GM12864 (cell line): ENCODE data around the gene CEP19.

Experiments
- DNase-seq: peaks from one replicate; pipeline ENCODE4 v3.0.0-alpha.2; 2011; ENCODE audit warnings: low read depth
- H3K4me3 ChIP-seq: 2 replicates; pipeline ENCODE4 v1.5.1; 2011; ENCODE audit warnings: mild to moderate bottlenecking, low read depth, low read length, control low read depth
- TF ChIP-seq, protein P1 (sequence below): IDR thresholded peaks from 2 replicates; pipeline ENCODE4 v1.5.1; 2011; ENCODE audit warnings: low read depth, mild to moderate bottlenecking, moderate library complexity, low read length, control low read depth, inconsistent platforms; ENCODE audit errors: missing control alignments

The CEP19 gene

DNA sequence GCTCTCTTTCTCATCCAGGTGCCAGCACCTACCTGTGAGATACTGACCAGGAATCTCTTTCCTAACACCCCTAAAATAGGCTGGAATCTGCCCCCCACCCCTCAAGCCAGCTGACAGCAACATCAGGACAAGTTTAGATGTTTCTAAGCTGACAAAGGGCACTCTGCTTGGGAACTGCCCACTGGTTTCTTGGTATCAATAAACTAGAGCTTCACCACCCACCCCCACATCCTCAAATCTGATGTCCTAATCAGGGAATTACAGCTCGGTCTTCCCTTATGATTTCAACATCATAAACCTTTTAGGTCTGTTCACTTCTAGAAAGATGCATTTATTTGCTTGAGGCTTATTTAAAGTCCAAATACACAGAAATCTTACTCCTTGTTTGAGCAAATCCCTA, 34.7 kb downstream of the CEP19 start:
- H3K4me3 ChIP-seq = no peak overlapping the region
- no peak for DNase-seq
- TF ChIP-seq, protein P1, sequence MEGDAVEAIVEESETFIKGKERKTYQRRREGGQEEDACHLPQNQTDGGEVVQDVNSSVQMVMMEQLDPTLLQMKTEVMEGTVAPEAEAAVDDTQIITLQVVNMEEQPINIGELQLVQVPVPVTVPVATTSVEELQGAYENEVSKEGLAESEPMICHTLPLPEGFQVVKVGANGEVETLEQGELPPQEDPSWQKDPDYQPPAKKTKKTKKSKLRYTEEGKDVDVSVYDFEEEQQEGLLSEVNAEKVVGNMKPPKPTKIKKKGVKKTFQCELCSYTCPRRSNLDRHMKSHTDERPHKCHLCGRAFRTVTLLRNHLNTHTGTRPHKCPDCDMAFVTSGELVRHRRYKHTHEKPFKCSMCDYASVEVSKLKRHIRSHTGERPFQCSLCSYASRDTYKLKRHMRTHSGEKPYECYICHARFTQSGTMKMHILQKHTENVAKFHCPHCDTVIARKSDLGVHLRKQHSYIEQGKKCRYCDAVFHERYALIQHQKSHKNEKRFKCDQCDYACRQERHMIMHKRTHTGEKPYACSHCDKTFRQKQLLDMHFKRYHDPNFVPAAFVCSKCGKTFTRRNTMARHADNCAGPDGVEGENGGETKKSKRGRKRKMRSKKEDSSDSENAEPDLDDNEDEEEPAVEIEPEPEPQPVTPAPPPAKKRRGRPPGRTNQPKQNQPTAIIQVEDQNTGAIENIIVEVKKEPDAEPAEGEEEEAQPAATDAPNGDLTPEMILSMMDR = no peak

DNA sequence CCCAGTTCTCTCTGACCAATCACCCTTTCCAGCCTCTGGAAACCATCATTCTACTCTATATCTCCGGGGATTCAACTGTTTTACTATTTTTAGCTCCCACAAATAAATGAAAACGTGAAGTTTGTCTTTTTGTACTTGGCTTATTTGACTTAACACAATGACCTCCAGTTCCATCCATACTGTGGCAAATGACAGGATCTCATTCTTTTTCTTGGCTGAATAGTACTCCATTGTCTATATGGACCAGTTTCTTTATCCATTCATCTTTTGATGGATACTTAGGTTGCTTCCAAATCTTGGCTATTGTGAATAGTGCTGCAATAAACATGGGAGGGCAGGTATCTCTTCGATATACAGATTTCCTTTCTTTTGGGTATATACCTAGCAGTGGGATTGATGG, 38.4 kb downstream of the CEP19 start:
- DNase-seq = no peak
- TF ChIP-seq, protein P1 = no peak
- H3K4me3 ChIP-seq = no peak overlapping the region

DNA sequence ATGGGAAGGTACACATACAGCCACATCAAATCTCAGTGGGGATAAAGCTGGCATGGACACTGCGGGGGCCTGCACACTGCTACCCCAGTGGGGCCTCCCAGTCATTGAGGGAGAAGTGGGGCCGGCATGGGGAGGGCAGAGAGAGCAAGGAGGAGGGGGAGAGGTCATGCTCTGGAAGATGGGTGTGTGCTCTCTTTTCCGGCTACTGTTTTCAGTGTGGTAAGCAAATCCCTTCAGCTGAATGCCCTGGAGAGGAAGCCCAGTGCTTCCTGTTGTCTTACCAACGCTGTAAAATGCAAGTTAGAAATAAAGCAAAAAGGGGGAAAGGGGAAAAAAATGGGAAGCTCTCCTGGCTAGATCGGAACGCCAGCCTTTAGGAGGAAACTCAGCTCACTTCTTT, 41.7 kb downstream of the CEP19 start:
- no peak overlapping the region for H3K4me3 ChIP-seq
- DNase-seq = peak; percentile 19
- TF ChIP-seq, protein P1 = no peak

DNA sequence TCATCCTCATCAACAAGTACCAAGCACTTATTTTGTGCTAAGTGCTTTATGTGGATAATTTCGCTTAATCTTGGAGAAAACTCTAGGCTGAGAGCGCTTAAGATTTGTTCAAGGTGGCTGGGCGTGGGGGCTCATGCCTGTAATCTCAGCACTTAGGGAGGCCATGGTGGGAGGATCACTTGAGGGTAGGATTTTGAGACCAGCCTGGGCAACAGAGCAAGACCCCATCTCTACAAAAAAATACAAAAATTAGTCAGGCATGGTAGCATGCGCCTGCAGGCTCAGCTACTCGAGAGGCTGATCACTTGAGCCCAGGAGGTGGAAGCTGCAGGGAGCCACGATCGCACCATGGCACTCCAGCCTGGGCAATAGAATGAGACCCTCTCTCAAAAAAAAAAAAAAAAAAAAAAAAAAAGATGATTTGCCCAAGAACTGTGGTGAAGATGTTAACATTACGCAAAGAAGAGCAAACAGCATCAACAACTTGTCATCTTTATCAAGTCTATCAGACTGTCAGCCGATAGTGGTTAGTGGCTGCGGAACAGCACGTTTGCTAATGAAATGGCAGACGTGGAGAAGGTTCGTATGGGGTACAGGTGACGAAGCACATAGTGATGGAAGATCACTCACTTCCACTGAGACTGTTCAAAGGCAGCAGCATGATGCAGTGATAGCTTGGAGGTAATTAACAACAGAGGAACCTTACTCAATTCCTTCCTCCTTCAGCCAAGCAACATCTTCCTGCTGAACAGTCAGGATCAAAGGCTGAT, 44.8 kb downstream of the CEP19 start:
- no peak for DNase-seq
- TF ChIP-seq, protein P1 = no peak
- no peak overlapping the region for H3K4me3 ChIP-seq

DNA sequence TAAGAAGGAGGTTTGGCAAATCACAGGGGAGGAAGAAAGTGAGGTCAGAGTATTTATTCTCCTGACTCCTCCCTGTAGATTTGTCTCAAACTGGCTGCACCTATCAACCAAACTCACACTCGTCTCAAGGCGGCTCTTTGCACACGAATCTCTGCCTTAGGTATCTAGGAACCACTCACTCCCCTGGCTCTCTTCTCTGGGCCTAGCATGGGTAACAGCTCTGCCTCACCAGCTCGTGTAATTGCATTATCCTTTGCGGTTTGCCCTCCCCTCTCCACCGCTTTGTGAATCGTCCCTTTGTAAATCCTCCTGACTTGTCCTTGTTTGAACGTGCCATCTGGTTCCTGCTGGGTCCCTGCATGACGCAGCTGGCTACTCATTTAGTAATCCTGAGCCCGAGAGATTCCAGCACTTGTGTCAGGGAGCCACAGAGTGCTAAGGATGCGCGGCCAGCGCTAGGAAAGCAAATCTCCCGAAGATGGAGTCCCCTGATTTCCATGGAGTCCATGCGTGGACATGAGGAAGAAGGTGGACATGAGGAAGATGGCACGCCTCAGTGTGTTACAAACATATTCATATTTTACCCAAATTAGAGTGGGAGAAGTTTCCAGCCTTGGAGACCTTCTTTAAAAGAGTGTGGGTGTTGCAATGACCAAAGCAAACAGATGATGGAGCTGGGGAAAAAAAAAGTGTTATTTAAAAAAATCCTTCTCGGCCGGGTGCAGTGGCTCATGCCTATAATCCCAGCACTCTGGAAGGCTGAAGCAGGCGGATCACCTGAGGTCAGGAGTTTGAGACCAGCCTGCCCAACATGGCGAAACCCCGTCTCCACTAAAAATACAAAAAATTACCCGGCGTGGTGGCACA, 45.8 kb downstream of the CEP19 start:
- no peak for DNase-seq
- no peak overlapping the region for H3K4me3 ChIP-seq
- TF ChIP-seq, protein P1 = no peak

DNA sequence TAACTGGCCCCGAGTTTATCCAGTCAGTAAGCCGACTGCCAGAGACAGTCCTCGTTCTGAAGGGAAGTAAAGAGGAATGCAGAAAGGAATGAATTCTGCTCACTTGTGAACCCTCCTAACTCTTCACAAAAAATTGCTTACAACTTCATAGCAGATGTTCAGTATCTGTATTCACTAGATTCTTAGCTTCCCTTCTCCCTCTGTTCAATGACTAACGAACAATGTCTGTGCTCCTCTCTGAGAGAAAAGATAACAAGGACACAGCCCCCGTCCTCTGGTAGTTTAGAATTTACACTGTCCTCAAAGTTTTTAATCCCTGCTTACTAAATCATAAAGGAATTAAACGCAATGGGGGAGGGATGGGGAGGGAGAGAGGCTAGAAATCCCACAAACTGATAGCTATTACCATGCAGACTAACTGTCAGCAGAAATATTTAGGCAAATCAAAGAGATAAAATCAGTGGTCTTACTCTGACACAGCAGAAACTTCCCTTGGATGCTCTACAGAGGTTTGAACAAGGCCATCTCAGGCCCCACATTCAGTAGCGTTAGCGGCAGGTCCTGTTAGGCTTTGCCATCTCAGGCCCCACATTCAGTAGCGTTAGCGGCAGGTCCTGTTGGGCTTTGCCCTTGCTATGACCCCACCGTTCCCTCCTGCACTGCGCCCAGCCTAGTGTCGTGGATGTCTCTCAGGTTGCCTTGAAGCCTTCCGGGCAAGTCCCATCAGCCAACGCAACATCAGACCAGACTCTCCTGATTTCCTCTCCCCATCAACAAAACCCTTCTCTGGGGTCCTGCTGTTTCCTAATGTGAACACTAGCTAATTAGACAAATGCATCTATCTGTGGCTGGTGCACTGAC, 49.1 kb downstream of the CEP19 start:
- H3K4me3 ChIP-seq = no peak overlapping the region
- no peak for DNase-seq
- TF ChIP-seq, protein P1 = no peak
